ENCODE results near the gene ANKRD34A.
A peak's percentile ranks its signal among the peaks of the same experiment; 100 is the strongest.

GRCh38 chr1:145927063-145927886 is 37.1 kb downstream of the ANKRD34A start, which contains the start of gene RBM8A:
- TF ChIP-seq EZH2 (IDR thresholded peaks at IDR 0.05): no peak
- TF ChIP-seq POLR2A (IDR thresholded peaks at IDR 0.05; ENCODE audit: borderline replicate concordance, extremely low read depth, insufficient read depth, insufficient read length): peak; percentile 87
- TF ChIP-seq CTCF (IDR thresholded peaks at IDR 0.05 in 2 of 3, conservative IDR thresholded peaks at IDR 0.05 in 1 of 3; ENCODE audit: borderline replicate concordance in 1 of 3, insufficient read depth in 1 of 3, low read depth in 2 of 3, low read length in 2 of 3): peak; percentile 16 to 62 (median 59); a peak in 5 of 6 replicates
- TF ChIP-seq CEBPB (IDR thresholded peaks at IDR 0.05; ENCODE audit: low read depth): no peak
- 0 out of 2 replicates have a peak, but pooled peaks have one; percentile 3 for TF ChIP-seq RAD21 (IDR thresholded peaks at IDR 0.05; ENCODE audit: low read depth)
- TF ChIP-seq EZH2phosphoT487 (IDR thresholded peaks at IDR 0.05; ENCODE audit: borderline replicate concordance): no peak

All from HCT116 (cell line).